ENCODE measurements around the gene SLC16A13.
"Not testable (repeated sequence)": the region's sequence is repeated elsewhere in the genome, so short reads cannot be mapped to it uniquely, and the experiment has no call there.

The SLC16A13 gene

DNA sequence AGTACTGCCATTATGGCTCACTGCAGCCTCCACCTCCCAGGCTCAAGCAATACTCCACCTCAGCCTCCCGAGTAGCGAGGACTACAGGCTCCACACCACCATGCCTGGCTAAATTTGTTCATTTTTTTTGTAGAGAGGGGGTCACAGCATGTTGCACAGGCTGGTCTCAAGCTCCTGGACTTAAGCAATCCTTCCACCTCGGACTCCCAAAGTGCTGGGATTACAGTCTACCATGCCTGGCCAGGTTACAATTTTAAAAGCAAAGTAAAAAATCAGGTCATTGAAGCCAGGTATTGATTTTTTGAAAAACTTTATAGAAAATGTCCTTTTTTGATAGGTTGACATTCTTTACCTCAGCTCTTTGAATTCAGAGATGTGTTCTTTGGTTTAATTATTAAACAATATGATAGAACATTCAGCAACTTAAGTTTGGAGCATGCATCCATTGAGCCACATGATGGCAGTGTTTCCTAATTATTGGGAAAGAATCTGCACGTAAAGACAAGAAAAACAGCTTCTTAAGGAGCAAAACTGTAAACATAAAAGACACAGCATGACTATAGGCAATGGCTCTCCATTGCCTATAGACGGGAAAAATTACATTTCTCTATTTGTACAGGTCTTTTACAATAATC is 9.8 kb downstream of the SLC16A13 start:
- ChIA-PET CTCF (interaction anchor here (0.6 to 2.4 kb wide), 14 partner anchors 10 to 887 kb away, joined by 3 to 25 read pairs (median 4); partner anchors contain the start of genes ASGR1 and SLC16A13), POLR2A (interaction anchor here (0.7 to 3.8 kb wide), 11 partner anchors 9 to 515 kb away, joined by 3 to 33 read pairs (median 4); partner anchors contain the start of genes ACADVL, DLG4, NEURL4 and RNASEK)
- no peak for DNase-seq (ENCODE audit: extremely low spot score)
- no peak for TF ChIP-seq BHLHE40 (IDR thresholded peaks at IDR 0.05; ENCODE audit: borderline replicate concordance)
- TF ChIP-seq FOXA1 (IDR thresholded peaks at IDR 0.05), result no peak
- TF ChIP-seq FOXK2 (IDR thresholded peaks at IDR 0.05), result no peak
- TF ChIP-seq LEF1 (IDR thresholded peaks at IDR 0.05; ENCODE audit: borderline replicate concordance), result no peak
- no peak for TF ChIP-seq SP1 (IDR thresholded peaks at IDR 0.05)
- TF ChIP-seq ELF4 (IDR thresholded peaks at IDR 0.05), result no peak
- TF ChIP-seq SUZ12 (IDR thresholded peaks at IDR 0.05), result no peak

DNA sequence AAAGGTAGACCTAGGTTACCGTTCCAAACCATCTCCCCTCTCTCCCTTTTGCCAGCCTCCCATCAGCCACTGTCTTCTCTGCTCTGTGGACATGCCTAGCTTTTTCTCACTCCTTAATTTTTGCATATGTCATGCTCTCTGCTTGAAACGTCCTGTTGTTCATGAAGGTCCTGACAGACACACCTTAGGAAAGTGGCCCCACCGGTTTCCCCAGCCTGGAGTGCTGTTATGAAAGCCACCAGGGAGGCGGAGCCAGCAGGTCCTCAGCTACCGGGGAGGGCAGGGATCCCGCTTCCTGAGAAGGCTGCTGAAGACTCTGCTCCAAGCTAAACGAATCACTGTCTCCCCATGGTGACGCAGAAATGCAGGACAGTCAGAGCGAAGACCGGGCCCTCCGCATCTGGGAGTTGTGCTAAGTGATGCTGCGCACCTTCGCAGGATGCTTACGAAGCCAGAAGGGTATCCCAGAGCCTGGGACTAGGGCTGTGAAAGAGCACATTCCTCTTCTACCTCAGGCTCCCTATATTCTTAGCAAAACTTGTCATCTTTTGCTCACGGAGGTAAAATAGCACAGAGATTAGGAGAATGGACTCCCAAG is 10.4 kb downstream of the SLC16A13 start:
- TF ChIP-seq TARDBP (IDR thresholded peaks at IDR 0.05), result no peak
- no peak for TF ChIP-seq NFRKB (IDR thresholded peaks at IDR 0.05)
- no peak for TF ChIP-seq ZNF384 (IDR thresholded peaks at IDR 0.05)
- no peak for TF ChIP-seq LEF1 (IDR thresholded peaks at IDR 0.05; ENCODE audit: borderline replicate concordance)
- TF ChIP-seq ELF4 (IDR thresholded peaks at IDR 0.05), result no peak
- no peak for TF ChIP-seq CTBP1 (IDR thresholded peaks at IDR 0.05; ENCODE audit: borderline replicate concordance)
- TF ChIP-seq, protein P1, sequence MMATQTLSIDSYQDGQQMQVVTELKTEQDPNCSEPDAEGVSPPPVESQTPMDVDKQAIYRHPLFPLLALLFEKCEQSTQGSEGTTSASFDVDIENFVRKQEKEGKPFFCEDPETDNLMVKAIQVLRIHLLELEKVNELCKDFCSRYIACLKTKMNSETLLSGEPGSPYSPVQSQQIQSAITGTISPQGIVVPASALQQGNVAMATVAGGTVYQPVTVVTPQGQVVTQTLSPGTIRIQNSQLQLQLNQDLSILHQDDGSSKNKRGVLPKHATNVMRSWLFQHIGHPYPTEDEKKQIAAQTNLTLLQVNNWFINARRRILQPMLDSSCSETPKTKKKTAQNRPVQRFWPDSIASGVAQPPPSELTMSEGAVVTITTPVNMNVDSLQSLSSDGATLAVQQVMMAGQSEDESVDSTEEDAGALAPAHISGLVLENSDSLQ (IDR thresholded peaks at IDR 0.05), result no peak
- TF ChIP-seq FOXM1 (IDR thresholded peaks at IDR 0.05; ENCODE audit: borderline replicate concordance), result no peak
- POLR2A ChIA-PET, result interaction anchor here (0.7 to 3.8 kb wide), 11 partner anchors 10 to 515 kb away, joined by 3 to 33 read pairs (median 4); partner anchors contain the start of genes ACADVL, DLG4, NEURL4 and RNASEK
- CTCF ChIA-PET, result interaction anchor here (0.5 to 2.4 kb wide), 15 partner anchors 11 to 251 kb away, joined by 3 to 25 read pairs (median 4); partner anchors contain the start of genes ASGR1 and SLC16A13
- no peak for DNase-seq (ENCODE audit: extremely low spot score)

DNA sequence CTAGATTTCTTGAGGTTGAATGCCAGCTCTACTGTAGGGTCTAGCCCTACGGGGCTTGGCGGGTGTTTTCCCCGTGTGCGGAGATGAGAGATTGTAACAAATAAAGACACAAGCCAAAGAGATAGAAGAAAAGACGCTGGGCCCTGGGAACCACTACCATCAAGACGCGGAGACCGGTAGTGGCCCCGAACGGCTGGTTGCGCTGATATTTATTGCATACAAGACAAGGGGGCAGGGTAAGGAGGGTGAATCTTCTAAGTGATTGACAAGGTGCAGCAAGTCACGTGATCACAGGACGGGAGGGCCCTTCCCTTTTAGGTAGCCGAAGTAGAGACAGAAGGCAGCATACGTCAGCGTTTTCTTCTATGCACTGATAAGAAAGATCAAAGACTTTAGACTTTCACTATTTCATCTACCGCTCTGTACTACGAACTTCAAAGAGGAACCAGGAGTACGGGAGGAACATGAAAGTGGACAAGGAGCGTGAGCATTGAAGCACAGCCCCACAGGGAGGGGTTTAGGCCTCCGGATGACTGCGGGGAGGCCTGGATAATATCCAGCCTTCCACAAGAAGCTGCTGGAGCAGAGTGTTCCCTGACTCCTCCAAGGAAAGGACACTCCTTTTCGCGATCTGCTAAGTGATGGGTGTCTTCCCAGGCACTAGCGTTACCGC is 11.0 kb downstream of the SLC16A13 start:
- ChIA-PET POLR2A (interaction anchor here (0.7 to 3.8 kb wide), 9 partner anchors 10 to 283 kb away, joined by 3 to 33 read pairs (median 4); partner anchors contain the start of genes ACADVL, DLG4, NEURL4 and RNASEK), CTCF (interaction anchor here (0.5 to 2.4 kb wide), 13 partner anchors 11 to 250 kb away, joined by 3 to 25 read pairs (median 4); partner anchors contain the start of genes ASGR1 and SLC16A13)
- DNase-seq (ENCODE audit: extremely low spot score), result not testable (repeated sequence)

DNA sequence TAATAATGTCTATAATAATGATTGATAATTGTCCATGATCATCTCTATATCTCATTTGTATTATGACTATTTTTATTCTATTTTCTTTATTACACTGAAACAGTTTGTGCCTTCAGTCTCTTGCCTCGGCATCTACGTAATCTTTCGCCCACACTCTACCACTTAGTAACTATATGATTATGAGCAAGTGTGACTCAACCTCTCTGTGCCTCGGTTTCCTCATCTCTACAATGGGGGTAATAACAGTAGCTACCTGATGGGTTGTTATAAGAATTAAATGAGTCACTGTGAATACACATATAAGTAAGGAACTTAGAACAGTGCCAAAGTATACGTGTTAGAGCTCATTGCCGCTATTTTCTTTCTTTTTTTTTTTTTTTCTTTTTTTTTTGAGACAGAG is 11.8 kb downstream of the SLC16A13 start:
- ChIA-PET CTCF (interaction anchor here (0.6 kb wide), 1 partner anchor 640 kb away, joined by 3 read pairs; no protein-coding TSS in a partner anchor), POLR2A (interaction anchor here (3.8 kb wide), 1 partner anchor 11 kb away, joined by 33 read pairs; the partner anchor contains the start of gene SLC16A13)
- TF ChIP-seq NFRKB (IDR thresholded peaks at IDR 0.05) (no peak), SUZ12 (IDR thresholded peaks at IDR 0.05) (no peak), LEF1 (IDR thresholded peaks at IDR 0.05; ENCODE audit: borderline replicate concordance) (no peak), SP1 (IDR thresholded peaks at IDR 0.05) (no peak), FOXK2 (IDR thresholded peaks at IDR 0.05) (no peak), ELF4 (IDR thresholded peaks at IDR 0.05) (no peak), FOXA1 (IDR thresholded peaks at IDR 0.05) (no peak), HDGF (IDR thresholded peaks at IDR 0.05; ENCODE audit: borderline replicate concordance) (no peak), BHLHE40 (IDR thresholded peaks at IDR 0.05; ENCODE audit: borderline replicate concordance) (no peak), FOXM1 (IDR thresholded peaks at IDR 0.05; ENCODE audit: borderline replicate concordance) (no peak), ARNT (IDR thresholded peaks at IDR 0.05) (no peak), CTBP1 (IDR thresholded peaks at IDR 0.05; ENCODE audit: borderline replicate concordance) (no peak), L3MBTL2 (conservative IDR thresholded peaks at IDR 0.05) (no peak), ZNF384 (IDR thresholded peaks at IDR 0.05) (no peak), TARDBP (IDR thresholded peaks at IDR 0.05) (no peak)
- TF ChIP-seq, protein P1 (IDR thresholded peaks at IDR 0.05), result no peak
- DNase-seq (ENCODE audit: extremely low spot score), result no peak

DNA sequence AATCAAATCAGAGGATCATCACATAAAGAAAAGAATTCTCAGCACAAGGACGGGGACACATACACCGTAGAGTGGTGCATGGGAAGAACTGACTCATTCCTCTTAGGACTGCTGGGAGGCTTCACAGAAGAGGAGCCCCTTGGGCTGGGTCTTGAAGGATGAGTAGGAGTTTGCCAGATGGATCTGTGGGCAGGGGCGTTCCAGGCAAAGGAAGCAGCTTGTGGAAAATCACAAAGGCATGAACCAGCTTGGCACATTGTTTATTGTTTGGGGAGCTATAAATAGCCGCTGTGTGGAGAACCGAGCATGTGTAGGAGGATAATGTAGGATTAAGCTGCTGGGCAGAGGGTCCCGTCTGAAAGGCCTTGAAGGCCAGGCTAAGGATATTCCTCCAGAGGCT is 13.2 kb downstream of the SLC16A13 start:
- CTCF ChIA-PET, result interaction anchor here (0.7 to 0.9 kb wide), 2 partner anchors 94 to 129 kb away, joined by 3 read pairs; no protein-coding TSS in a partner anchor
- POLR2A ChIA-PET, result no interaction called here
- TF ChIP-seq TARDBP (IDR thresholded peaks at IDR 0.05) (no peak), ARNT (IDR thresholded peaks at IDR 0.05) (no peak), FOXA1 (IDR thresholded peaks at IDR 0.05) (no peak), BHLHE40 (IDR thresholded peaks at IDR 0.05; ENCODE audit: borderline replicate concordance) (no peak), LEF1 (IDR thresholded peaks at IDR 0.05; ENCODE audit: borderline replicate concordance) (no peak), SP1 (IDR thresholded peaks at IDR 0.05) (no peak), HDGF (IDR thresholded peaks at IDR 0.05; ENCODE audit: borderline replicate concordance) (no peak), ZNF384 (IDR thresholded peaks at IDR 0.05) (no peak), CTBP1 (IDR thresholded peaks at IDR 0.05; ENCODE audit: borderline replicate concordance) (no peak)
- TF ChIP-seq, protein P1 (IDR thresholded peaks at IDR 0.05), result no peak
- no peak for DNase-seq (ENCODE audit: extremely low spot score)

DNA sequence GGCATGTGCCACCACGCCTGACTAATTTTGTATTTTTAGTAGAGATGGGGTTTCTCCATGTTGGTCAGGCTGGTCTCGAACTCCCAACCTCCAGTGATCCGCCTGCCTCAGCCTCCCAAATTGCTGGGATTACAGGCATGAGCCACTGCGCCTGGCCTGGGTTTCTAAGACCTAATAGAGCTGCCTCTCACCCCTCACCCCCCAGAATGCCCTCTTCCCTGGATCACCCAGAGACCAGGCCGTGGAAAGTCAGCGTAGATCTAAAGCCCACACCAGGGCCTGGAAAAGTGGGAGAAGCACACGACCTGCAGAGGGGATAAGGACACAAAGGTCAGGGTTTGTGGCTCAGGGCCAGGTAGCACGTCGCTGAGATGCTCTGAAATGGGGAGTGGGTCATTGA is 14.8 kb downstream of the SLC16A13 start:
- not testable (repeated sequence) for DNase-seq (ENCODE audit: extremely low spot score)
- POLR2A ChIA-PET, result interaction anchor here (0.9 kb wide), 1 partner anchor 15 kb away, joined by 3 read pairs; the partner anchor contains the start of gene SLC16A13
- CTCF ChIA-PET, result interaction anchor here (0.7 to 1.2 kb wide), 3 partner anchors 52 to 246 kb away, joined by 3 read pairs; no protein-coding TSS in a partner anchor
